Measurements from ENCODE around the gene PLAU.

DNA sequence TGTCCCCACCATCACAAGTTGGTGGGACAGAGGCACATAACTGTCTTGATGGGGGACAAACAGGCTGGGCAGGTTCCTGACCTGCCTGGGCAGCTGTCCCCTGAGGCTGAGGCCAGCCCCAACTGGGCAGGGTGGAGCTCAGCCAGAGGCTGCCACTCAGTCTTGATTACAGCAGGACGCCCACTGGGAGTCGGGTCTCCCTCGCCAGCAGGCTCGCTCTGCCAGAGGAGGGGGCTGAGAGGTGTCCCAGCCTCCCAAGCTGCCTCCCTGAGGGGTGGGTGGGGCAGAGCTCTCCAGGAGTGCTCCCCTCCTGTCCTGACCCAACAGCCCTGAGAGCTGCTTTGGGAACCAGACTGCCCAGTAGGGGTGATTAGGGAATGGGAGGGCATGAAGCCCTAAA is 34.8 kb upstream of the PLAU start:
- TF ChIP-seq FOXM1 (CRISPR knock-in tag; IDR thresholded peaks at IDR 0.05) = no peak
- TF ChIP-seq TGIF2 (CRISPR knock-in tag; IDR thresholded peaks at IDR 0.05) = no peak
- TF ChIP-seq PITX1 (CRISPR knock-in tag; IDR thresholded peaks at IDR 0.05) = no peak
- TF ChIP-seq PHF8 (CRISPR knock-in tag; IDR thresholded peaks at IDR 0.05) = no peak
- TF ChIP-seq ZNF768 (CRISPR knock-in tag; IDR thresholded peaks at IDR 0.05) = no peak
- no peak for TF ChIP-seq EP300 (IDR thresholded peaks at IDR 0.05; ENCODE audit: low read depth in 2 of 2, low read length in 2 of 2)
- no peak for TF ChIP-seq EP300 (CRISPR knock-in tag; IDR thresholded peaks at IDR 0.05; ENCODE audit: borderline replicate concordance)
- TF ChIP-seq ZBTB21 (CRISPR knock-in tag; IDR thresholded peaks at IDR 0.05) = no peak
- TF ChIP-seq WIZ (CRISPR knock-in tag; IDR thresholded peaks at IDR 0.05) = no peak
- TF ChIP-seq U2AF1 (optimal IDR thresholded peaks at IDR 0.05; ENCODE audit: low read depth, low read length) = no peak
- TF ChIP-seq, protein P1, sequence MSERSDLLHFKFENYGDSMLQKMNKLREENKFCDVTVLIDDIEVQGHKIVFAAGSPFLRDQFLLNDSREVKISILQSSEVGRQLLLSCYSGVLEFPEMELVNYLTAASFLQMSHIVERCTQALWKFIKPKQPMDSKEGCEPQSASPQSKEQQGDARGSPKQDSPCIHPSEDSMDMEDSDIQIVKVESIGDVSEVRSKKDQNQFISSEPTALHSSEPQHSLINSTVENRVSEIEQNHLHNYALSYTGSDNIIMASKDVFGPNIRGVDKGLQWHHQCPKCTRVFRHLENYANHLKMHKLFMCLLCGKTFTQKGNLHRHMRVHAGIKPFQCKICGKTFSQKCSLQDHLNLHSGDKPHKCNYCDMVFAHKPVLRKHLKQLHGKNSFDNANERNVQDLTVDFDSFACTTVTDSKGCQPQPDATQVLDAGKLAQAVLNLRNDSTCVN (CRISPR knock-in tag; IDR thresholded peaks at IDR 0.05; ENCODE audit: borderline replicate concordance) = no peak
